T-helper 1 cell treated with Interleukin-12 subunit alpha and Interleukin-12 subunit beta and Interleukin-4 antibody, amounts not matched to agents 30 μg/mL and 1 μg/mL, for 36 hours (primary cell): ENCODE results near the gene PIP5KL1.

Source experiments
- H3K27ac Mint-ChIP-seq: one replicate; pipeline ENCODE4 v1.8.0; 2021; ENCODE audit warnings: mild to moderate bottlenecking, mixed read lengths
- H3K27me3 Mint-ChIP-seq: one replicate; pipeline ENCODE4 v1.8.0; 2021; ENCODE audit warnings: low read depth, mixed read lengths
- H3K36me3 Mint-ChIP-seq: one replicate; pipeline ENCODE4 v1.8.0; 2021; ENCODE audit warnings: low read depth, mixed read lengths
- H3K4me1 Mint-ChIP-seq: one replicate; pipeline ENCODE4 v1.8.0; 2021; ENCODE audit warnings: low read depth, mixed read lengths
- H3K4me3 Mint-ChIP-seq: one replicate; pipeline ENCODE4 v1.8.0; 2021; ENCODE audit warnings: mild to moderate bottlenecking, moderate library complexity, mixed read lengths
- H3K9me3 Mint-ChIP-seq: one replicate; pipeline ENCODE4 v1.8.0; 2021; ENCODE audit warnings: mixed read lengths

The PIP5KL1 gene

DNA sequence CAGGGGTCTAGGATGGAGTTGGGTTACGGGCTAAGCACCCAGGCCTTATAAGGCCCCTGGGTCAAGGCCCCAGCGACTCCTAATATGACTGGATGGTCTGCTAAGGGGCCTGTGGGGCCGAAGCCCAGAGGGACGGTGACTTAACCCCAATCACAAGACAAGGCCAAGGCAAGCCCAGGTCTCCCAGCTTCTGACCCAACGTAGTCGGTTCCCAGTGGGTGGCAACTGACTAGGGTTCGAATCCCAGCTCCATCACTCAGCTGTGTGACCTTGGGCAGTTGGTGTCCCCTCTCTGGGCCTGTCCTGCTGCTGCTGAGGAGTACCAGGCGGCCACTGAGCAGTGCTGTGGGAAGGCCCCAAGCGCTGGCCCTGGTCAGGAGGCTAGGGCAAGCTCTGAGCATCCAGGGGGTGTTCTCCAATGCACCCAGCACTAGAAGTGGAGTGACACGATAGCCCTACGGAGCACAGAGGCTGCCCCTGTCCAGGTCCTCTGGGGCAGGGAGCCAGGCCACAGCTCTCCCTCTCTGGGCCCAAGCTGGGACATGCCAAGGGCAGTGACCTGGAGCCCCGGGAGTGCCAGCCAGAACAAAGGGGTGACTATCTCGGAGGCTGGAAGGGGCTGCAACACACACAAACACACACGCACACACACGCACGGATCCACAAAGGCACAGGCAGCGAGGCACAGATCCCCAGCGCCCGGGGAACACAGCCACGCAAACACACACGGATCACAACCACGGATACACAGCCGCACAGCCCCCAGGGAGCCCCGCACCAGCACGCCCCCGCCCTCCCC is 53.6 kb downstream of the PIP5KL1 start:
- H3K27me3 Mint-ChIP-seq: peaks cover 4% of the 10 kb centered on the region
- H3K9me3 Mint-ChIP-seq: no peaks in the 10 kb centered on the region
- H3K4me3 Mint-ChIP-seq: no peak overlapping the region
- peaks cover 4% of the 10 kb centered on the region for H3K36me3 Mint-ChIP-seq
- no peaks in the 10 kb centered on the region for H3K4me1 Mint-ChIP-seq
- H3K27ac Mint-ChIP-seq: no peak overlapping the region

DNA sequence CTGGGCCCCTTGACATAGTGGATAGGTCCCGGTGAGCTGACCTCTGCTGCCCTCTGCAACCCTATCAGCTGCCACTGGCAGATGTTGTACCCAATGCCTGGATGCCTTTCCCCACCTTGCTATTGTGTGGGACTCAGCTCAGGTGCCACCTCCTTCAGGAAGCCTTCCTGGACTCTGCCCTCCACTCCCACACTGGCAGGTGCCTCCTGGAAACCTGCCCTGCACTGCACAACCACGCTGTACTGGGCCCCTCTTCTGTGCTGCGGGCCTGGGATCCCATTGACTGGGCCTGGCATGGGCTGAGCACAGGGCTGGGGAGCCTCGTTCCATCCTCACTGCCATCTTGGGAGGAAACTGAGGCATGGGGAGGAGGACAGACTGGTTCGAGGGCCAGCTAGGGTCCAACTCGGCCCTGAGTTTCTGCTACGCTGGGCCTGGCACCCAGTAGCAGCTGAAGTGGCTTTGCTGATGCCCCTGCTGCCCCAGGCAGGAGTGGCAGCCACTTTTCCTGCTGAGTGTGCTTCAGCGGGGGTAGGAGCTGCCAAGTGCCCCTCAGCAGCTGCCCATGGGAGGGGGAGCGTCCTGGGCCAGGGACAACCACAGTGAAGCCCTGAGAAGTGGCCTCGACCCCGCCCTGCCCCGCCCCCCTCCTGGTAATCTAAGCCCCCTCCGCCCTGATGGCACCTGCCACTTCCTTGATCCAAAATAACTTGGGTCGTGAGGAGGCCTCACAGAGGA is 54.4 kb downstream of the PIP5KL1 start:
- Mint-ChIP-seq H3K27ac (no peak overlapping the region), H3K4me1 (no peaks in the 10 kb centered on the region), H3K27me3 (peaks cover 4% of the 10 kb centered on the region), H3K9me3 (no peaks in the 10 kb centered on the region), H3K4me3 (no peak overlapping the region), H3K36me3 (peaks cover 4% of the 10 kb centered on the region)

DNA sequence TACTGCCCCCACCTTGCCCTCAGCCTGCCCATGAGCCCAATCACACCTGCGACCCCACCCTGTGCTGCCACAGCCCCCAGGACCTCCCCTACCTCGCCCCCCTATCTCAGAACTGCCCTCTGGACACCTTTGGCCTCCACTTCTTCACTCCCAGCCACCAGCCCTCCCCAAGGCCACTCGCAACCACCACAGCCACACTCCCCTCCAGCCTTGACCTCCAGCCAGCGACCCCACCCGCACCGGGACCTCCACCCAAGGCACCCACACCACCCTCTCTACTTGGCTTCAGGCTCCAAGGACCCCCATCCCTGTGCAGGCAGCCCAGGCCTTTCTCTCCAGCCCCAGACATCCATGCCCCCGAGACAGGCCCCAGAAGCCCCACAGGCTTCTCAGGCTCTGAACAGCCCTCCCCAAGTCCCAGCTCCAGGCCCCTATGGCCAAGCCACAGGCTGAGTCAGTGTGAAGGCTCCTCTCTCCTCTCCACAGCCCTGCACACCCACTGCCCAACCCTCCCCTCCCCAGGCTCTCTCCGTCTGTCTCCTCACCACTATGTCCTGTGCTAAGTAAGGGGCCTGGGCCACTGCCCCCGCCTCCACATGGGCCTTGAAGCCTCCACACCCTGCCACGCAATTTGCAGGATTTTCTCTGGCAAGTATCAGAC is 55.1 kb downstream of the PIP5KL1 start:
- H3K4me1 Mint-ChIP-seq: no peaks in the 10 kb centered on the region
- peaks cover 4% of the 10 kb centered on the region for H3K27me3 Mint-ChIP-seq
- H3K36me3 Mint-ChIP-seq: peaks cover 3% of the 10 kb centered on the region
- H3K9me3 Mint-ChIP-seq: no peaks in the 10 kb centered on the region
- no peak overlapping the region for H3K27ac Mint-ChIP-seq
- H3K4me3 Mint-ChIP-seq: no peak overlapping the region

DNA sequence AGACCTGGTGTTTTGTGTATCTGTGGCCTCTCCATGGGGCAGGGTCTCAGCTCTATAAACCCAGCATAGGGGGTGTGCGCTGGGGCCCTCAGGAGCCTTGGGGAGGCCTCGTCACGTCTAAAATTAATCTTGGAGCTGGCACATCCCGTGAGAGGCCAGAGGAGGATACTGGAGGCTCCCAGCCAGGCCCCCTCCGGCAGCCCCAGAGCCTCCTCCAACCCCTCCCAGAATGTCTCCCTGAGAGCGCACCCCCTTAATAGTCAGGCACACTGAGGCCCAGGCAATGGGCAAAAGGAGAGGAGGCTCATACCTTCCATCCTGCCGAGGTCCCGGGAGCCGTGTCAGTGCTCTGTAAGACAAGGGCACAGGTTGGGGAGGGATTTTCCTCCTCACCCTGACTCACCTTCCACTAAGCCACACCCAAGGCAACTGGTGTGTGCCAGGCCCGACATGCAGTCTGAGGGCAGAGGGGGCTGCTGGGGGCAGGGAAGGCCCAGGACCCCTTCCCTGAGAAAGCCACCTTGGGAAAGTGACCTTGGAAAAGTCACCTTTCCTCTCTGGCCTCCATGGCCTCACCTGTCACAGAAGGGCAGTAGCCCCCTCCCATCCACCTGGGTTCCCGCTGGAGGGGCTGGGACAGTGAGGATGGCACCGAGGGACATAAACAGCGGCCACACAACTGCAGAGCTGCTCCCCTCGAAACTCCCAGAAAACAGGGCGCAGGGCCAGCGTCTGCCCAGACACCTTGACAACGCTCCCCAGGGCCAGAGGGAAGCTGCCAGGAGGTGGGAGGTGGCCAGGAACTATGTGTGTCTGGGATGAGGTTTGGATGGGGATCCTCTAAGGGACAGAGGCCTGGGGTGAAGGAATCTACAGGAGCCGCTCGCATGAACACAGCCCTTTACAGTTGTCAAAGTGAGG is 56.0 kb downstream of the PIP5KL1 start:
- H3K9me3 Mint-ChIP-seq: no peaks in the 10 kb centered on the region
- H3K36me3 Mint-ChIP-seq: peaks cover 3% of the 10 kb centered on the region
- peaks cover 4% of the 10 kb centered on the region for H3K27me3 Mint-ChIP-seq
- no peaks in the 10 kb centered on the region for H3K4me1 Mint-ChIP-seq
- no peak overlapping the region for H3K27ac Mint-ChIP-seq
- H3K4me3 Mint-ChIP-seq: no peak overlapping the region

DNA sequence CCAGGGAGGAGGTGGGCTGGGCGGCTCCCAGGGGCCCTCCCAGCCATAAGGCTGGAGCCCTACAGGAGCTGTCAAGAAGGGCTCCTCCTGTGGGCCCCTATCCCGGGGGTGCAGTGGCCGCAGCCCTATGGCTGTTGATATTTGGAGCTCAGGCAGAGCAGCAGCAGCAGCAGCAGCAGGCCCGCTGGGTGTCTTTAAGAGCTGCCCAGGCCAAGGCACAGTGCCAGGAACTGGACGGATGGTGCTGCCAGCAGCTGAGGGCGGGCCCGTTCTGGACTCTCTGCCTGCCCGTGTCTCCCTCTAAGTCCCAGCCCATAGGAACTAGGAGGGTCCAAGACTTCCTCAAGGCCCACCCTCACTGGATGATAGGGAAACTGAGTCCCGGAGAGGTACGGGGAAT is 56.7 kb downstream of the PIP5KL1 start:
- H3K4me3 Mint-ChIP-seq: no peak overlapping the region
- H3K27ac Mint-ChIP-seq: no peak overlapping the region
- H3K27me3 Mint-ChIP-seq: peaks cover 4% of the 10 kb centered on the region
- no peaks in the 10 kb centered on the region for H3K9me3 Mint-ChIP-seq
- peaks cover 1% of the 10 kb centered on the region for H3K36me3 Mint-ChIP-seq
- no peaks in the 10 kb centered on the region for H3K4me1 Mint-ChIP-seq

DNA sequence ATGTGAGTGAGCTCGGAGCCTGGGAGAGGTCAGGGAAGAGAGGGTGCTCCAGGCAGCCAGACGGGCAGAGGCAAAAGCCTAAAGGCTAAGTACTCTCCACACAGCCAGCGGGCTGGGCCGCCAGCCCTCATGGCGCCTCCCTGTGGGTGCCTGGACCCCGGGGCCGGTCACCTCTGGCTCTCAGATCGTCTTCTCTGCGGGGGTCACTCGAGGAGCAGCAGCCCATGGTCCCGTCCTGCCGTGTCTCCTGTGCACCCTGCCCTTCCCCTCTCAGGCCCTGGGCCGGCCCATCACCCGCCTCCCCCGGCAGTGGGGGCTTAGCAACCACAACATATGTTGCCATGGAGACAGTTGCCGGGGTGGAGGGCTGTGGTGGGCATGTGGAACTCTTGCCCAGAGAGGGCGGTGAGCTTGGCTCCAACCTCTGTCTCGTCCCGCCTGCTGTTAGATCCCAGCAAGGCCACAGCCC is 57.3 kb downstream of the PIP5KL1 start:
- Mint-ChIP-seq H3K27me3 (peaks cover 4% of the 10 kb centered on the region), H3K4me3 (no peak overlapping the region), H3K4me1 (no peaks in the 10 kb centered on the region), H3K9me3 (no peaks in the 10 kb centered on the region), H3K27ac (no peak overlapping the region), H3K36me3 (no peaks in the 10 kb centered on the region)

DNA sequence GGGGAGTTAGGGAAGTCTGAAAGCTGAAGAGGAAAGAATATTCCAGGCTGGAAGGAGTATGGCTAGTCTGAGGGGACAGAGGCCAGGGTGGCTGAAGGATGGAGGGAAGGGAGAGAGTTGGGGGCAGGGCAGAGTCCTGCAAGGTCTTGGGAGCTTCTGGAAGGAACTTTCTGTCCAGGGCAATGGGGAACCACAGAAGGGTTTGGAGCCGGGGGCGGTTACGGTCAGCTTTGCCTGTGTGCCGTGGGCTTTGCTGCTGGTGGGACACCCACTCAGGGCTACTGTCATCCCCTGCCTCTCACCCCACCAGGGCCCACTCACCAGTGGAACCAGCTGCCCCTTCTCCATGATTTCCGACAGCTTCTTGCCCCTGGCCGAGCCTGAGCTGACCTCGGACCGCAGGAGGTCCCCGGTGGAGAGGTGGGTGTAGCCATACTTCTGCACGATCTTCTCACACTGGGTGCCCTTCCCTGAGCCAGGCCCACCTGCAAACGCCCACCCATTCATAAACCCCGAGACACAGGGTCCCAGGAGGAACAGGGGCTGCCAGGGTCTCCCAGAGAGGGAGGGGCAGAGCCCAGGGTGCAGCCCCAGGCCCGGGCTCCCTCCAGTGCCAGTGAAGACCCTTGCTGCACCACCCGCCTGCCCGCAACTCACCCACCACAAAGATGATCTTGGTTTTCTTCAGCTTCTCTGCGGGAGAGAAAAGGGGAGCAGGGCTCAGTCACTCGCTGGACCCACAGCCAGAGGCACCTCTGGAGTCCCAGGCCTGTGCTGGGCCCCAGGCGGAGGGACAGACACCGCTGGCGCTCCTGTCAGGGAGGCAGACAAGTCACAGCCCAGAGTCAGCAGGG is 58.0 kb downstream of the PIP5KL1 start:
- no peaks in the 10 kb centered on the region for H3K36me3 Mint-ChIP-seq
- H3K4me1 Mint-ChIP-seq: no peaks in the 10 kb centered on the region
- no peaks in the 10 kb centered on the region for H3K9me3 Mint-ChIP-seq
- H3K27me3 Mint-ChIP-seq: no peaks in the 10 kb centered on the region
- H3K27ac Mint-ChIP-seq: no peak overlapping the region
- no peak overlapping the region for H3K4me3 Mint-ChIP-seq

DNA sequence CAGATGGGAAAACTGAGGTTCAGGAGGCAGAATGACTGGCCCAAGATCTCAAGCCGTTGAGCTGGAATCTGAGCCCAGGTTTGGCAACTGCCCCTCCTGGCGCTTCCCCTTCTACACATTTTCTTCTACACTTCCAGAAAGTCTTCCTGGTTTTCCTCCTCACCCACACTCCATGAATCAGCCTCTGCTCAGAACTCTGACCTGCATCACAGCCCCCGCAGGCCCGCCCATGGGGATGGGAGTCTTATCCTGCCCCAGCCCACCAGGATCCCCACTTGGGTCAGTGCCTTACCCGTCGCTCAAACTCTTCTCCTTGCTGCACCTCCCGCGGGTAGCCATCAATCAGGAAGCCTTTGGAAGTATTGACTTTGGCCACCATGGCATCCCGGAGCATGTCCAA is 59.0 kb downstream of the PIP5KL1 start:
- Mint-ChIP-seq H3K4me3 (no peak overlapping the region), H3K36me3 (peaks cover 3% of the 10 kb centered on the region), H3K27me3 (no peaks in the 10 kb centered on the region), H3K4me1 (no peaks in the 10 kb centered on the region), H3K27ac (no peak overlapping the region), H3K9me3 (no peaks in the 10 kb centered on the region)

DNA sequence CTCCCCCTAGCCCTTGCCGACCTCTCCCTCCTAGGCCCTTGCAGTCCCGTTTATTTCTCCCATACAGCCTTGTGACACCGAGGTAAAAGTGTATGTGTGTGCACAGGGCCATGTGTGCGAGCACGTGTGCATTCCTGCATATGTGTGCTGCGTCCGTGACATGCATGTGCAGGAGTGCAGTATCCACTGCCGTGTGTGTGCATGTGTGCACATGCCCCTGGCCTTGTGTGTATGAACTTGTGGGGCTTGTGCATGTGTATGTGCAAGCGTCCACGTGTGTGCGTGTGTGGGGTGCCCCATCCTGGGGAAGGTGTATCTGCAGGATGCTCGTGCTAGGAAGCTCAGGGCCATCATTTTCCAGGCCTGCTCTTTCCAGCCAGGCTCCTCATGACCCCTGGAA is 59.7 kb downstream of the PIP5KL1 start:
- peaks cover 1% of the 10 kb centered on the region for H3K4me1 Mint-ChIP-seq
- H3K9me3 Mint-ChIP-seq: no peaks in the 10 kb centered on the region
- no peak overlapping the region for H3K27ac Mint-ChIP-seq
- H3K27me3 Mint-ChIP-seq: no peaks in the 10 kb centered on the region
- H3K4me3 Mint-ChIP-seq: no peak overlapping the region
- H3K36me3 Mint-ChIP-seq: peaks cover 4% of the 10 kb centered on the region
